EH (cell line): ENCODE measurements around the gene RNF212.
A peak's percentile ranks its signal among the peaks of the same experiment; 100 is the strongest.
"Not testable (repeated sequence)": the region's sequence is repeated elsewhere in the genome, so short reads cannot be mapped to it uniquely, and the experiment has no call there.

Source experiments
- DNase-seq: peaks from one replicate; pipeline ENCODE4 v3.0.0-alpha.2; 2015; ENCODE audit warnings: low read depth

Gene RNF212

GRCh38 chr4:1065732-1066131, 47.6 kb downstream of the RNF212 start:
- no peak for DNase-seq

GRCh38 chr4:1062419-1062818, 50.9 kb downstream of the RNF212 start:
- no peak for DNase-seq

- no peak for DNase-seq
Measured at GRCh38 chr4:1061760-1062159, 51.6 kb downstream of the RNF212 start.

- no peak for DNase-seq
Measured at GRCh38 chr4:1061056-1061700, 52.2 kb downstream of the RNF212 start.

- no peak for DNase-seq
Measured at GRCh38 chr4:1060621-1061020, 52.7 kb downstream of the RNF212 start.

- no peak for DNase-seq
Measured at GRCh38 chr4:1060121-1060520, 53.2 kb downstream of the RNF212 start.

GRCh38 chr4:1058997-1059665, 54.2 kb downstream of the RNF212 start:
- no peak for DNase-seq

- peak; percentile 47 for DNase-seq
Measured at GRCh38 chr4:1058198-1058996, 55.0 kb downstream of the RNF212 start.

GRCh38 chr4:1057403-1057745, 56.0 kb downstream of the RNF212 start:
- no peak for DNase-seq

- no peak for DNase-seq
Measured at GRCh38 chr4:1056671-1057402, 56.5 kb downstream of the RNF212 start.

- DNase-seq: peak; percentile 42
Measured at GRCh38 chr4:1055721-1056590, 57.4 kb downstream of the RNF212 start.

GRCh38 chr4:1055243-1055701, 58.1 kb downstream of the RNF212 start:
- DNase-seq: not testable (repeated sequence)

GRCh38 chr4:1054696-1055242, 58.6 kb downstream of the RNF212 start:
- not testable (repeated sequence) for DNase-seq

GRCh38 chr4:1053891-1054290, 59.5 kb downstream of the RNF212 start:
- not testable (repeated sequence) for DNase-seq

GRCh38 chr4:1053080-1053661, 60.2 kb downstream of the RNF212 start:
- DNase-seq: peak; percentile 94

GRCh38 chr4:1052231-1052671, 61.1 kb downstream of the RNF212 start:
- DNase-seq: no peak

GRCh38 chr4:1051472-1051871, 61.9 kb downstream of the RNF212 start:
- DNase-seq: no peak

- no peak for DNase-seq
Measured at GRCh38 chr4:1050486-1051213, 62.7 kb downstream of the RNF212 start.

GRCh38 chr4:1049591-1049905, 63.8 kb downstream of the RNF212 start:
- no peak for DNase-seq
